GM19025 (cell line): ENCODE measurements around the gene STPG1.

Source experiments
- ATAC-seq: cut with Tn5 transposase; IDR thresholded peaks from one replicate; pipeline ENCODE4 v1.9.1; 2021; ENCODE audit warnings: mild to moderate bottlenecking, low read depth, moderate library complexity; ENCODE audit not compliant: unreplicated experiment

Gene STPG1

DNA sequence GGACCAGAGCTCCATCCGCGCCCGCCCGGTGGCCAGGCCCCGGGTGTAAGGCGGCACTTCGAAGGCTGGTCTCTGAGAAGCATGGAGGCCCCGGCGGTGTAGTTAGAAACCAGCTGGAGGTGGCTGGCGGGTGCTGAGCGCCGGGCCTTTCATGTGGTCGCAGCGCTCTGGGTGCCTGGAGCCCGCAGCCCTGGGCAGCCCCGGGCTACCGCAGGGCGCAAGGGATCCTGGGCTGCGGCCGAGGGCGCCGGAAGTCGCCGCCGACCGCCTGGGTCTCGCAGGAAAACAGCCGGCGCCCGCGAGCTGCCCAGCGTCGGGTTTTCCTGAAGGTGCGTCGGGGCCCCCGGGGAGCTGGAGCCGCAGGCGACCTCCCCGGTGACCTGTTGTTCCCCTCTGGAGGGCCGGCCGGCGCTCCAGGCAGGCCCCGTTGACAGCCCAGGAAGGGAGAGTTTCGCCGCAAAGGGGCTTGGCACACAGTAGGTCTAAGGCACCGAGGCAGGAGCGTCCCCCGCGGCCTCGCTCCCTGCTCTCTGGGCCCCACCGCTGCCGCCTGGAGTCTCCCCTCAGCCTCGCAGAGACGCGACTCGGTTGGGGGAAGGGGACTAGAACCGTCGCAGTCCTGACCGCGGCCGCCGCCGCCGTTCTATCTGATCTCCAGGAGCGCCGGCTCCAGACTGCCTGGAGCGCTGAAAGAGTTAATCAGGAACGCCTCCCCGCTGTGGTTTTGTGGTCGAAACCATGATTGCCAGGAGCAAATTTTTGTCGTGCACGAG is 91.7 kb downstream of the STPG1 start:
- peak; percentile 75 for ATAC-seq

GRCh38 chr1:24321126-24321525 is 92.5 kb downstream of the STPG1 start:
- ATAC-seq: no peak

GRCh38 chr1:24319962-24320361 is 93.6 kb downstream of the STPG1 start:
- no peak for ATAC-seq

GRCh38 chr1:24319312-24319863 is 94.2 kb downstream of the STPG1 start, which contains the start of gene GRHL3:
Gene GRHL3 (plus strand): TSS chr1:24319357. CDS start chr1:24319552, 195 bp downstream.
- ATAC-seq: no peak

GRCh38 chr1:24318615-24319311 is 94.8 kb downstream of the STPG1 start:
- no peak for ATAC-seq

GRCh38 chr1:24317956-24318614 is 95.5 kb downstream of the STPG1 start:
- no peak for ATAC-seq

DNA sequence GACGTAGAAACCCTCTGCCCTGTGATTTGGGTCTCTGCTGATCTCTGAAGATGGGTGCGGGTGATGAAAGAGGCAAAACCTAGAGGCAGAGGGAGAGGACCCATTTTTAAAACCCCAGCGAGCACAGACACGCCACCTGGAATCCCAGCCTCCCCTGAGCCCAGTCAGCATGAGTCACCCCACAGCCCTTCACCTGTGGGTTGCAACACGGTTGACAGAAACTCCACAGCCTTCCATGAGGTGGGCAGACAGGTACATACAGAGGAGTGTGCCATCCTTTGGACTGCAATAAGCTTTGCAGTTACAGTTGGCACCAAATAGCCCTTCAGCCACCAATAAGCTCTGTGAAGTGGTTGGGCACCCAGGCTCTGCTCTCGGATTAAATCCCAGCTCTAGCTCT is 96.5 kb downstream of the STPG1 start:
- ATAC-seq: no peak

DNA sequence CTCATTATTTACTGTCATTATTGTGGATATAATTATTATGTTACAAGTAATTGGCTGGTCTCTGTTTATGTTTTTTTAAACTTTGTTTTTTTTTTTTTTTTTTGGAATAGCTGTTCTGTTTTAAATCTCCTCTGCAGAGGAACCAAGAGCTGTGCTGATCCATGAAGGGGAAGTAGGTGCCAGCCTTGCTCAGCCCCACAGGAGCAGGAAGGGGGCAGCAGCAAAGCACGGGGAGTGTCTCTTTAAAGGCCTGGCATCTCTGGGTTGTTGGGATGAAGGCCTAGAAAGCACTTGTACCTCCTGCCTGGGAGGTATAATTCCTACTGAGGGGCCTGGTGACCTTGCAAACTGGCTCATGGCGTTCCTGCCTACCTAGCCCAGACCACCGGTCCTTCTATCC is 96.9 kb downstream of the STPG1 start:
- ATAC-seq: no peak

- ATAC-seq: no peak
Observed at GRCh38 chr1:24315391-24315790, 98.2 kb downstream of the STPG1 start.

- ATAC-seq: no peak
Observed at GRCh38 chr1:24311741-24312140, 101.8 kb downstream of the STPG1 start.

DNA sequence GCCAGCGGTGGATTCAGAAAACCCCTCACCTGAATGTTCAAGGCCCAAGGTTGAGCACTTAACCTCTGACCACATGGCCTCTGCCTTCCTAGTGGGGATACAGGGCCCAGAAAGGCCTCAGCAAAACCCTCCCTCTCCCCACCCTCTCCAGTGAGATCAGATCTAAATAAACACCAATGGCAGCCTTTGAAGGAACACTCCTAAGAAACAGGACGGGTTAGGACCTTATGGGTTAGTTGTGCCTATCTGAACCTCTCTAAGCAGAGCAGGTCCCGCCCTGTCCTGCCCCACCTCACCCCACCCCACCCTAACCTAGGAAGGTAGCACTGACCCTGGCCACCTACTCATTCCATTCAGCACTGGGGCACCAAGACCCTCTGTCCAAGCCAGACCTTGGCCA is 102.3 kb downstream of the STPG1 start:
- ATAC-seq: no peak

- ATAC-seq: no peak
Observed at GRCh38 chr1:24309762-24310485, 103.7 kb downstream of the STPG1 start.

DNA sequence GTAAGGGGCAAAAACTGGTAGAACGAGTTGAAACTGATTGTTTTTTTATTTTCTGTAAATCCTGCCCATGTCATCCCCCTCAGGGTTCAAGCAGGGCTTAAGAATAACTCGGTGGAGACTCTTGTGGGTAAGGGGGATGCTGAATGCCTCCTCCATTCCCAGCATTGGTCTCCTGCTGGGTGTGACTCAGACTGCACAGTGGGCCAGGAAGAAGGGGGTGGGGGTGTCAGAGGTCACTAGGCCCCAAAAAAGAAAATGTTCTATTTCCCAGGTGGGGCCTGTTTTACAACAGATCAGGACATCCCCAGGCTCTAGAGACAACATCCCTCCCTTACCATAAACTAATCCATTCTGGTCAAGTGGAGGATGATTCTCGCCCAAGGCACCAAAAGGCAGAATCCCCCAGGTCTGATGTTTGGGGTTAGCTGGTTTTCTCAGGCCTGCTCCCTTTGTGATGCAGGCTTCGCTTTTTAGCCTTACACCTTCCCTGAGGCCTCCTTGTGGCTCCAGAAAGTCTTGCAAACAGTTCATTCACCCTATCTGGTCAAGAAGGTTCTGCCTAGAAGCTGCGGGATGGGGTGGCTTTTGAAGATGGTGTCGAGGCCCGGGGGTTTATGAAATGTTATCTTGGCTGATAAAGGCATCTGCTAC is 105.1 kb downstream of the STPG1 start:
- no peak for ATAC-seq
